ENCODE data around the gene PLK2.

PLK2 gene

GRCh38 chr5:58450811-58451629 lies 8.9 kb downstream of the PLK2 start:
- DNase-seq (ENCODE audit: extremely low read depth, low read depth), result no peak
- no peak for TF ChIP-seq CTCF (IDR thresholded peaks at IDR 0.05; ENCODE audit: low read depth, low read length)

GRCh38 chr5:58450018-58450417 lies 9.9 kb downstream of the PLK2 start:
- no peak for DNase-seq (ENCODE audit: extremely low read depth, low read depth)
- TF ChIP-seq CTCF (IDR thresholded peaks at IDR 0.05; ENCODE audit: low read depth, low read length), result no peak

DNA sequence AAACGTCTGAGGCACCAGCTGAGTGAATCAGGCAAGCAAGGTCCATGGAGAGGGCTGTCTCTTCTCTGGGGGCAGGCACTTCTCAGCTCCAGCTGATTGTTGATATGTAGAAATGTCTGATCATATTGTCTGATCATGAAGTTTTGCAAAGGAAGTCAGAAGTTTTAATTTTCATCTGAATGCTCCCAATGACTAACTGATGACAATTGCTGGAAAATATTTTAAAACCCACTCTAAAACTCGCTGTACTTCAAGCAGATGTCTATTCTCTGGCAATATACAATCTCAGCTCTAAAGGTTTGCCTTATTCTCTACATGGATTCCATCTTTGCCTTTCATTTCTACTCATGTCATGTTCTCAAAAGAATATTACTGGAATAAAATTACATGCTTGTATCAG lies 12.7 kb downstream of the PLK2 start:
- TF ChIP-seq CTCF (IDR thresholded peaks at IDR 0.05; ENCODE audit: low read depth, low read length), result no peak
- no peak for DNase-seq (ENCODE audit: extremely low read depth, low read depth)

- no peak for TF ChIP-seq CTCF (IDR thresholded peaks at IDR 0.05; ENCODE audit: low read depth, low read length)
- DNase-seq (ENCODE audit: extremely low read depth, low read depth), result no peak
Observed at GRCh38 chr5:58446024-58446423, 13.9 kb downstream of the PLK2 start.

DNA sequence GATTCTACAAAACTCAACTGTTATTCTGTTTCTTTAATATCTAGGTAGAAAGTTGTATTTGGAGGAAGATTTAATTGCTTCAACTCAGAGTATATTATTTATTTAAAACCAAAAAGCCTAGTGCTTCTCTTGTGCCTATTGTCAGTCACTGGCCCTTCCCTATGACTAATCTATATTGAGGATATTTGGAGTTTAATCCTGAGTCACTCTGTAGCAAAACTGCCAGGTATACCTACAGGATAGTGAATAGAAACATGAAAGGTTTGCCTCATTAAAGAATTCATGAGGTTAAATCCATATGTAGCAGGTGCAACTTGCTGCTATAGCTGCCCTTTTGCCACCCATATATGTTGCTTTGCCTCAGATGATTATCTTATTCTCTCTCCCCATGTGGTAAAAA lies 15.1 kb downstream of the PLK2 start:
- TF ChIP-seq CTCF (IDR thresholded peaks at IDR 0.05; ENCODE audit: low read depth, low read length), result no peak
- DNase-seq (ENCODE audit: extremely low read depth, low read depth), result no peak

DNA sequence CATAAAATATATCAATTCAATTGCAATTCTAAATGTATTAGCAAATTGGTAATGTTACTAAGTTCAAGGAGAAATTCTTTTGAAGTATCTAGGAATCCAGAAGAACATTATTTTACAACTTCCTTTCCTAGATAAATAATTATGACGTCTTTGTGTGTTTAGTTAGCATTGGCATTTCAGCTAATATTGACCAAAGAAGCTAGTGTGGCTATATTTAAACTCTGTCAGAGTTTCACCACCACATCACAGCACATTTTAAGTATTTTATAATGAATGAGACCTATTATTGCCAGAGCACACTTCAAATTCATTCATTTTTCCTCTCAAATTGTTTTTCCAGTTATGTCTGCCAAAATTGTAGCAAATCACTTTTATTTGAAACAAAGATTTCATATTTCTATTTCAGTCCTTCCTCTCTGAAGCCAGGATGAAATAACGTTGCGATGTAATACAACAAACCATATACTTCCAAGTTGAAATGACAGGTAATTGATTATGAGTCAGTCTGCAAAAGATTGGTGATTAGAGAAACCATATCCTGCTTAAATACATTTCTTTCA lies 18.9 kb downstream of the PLK2 start:
- TF ChIP-seq CTCF (IDR thresholded peaks at IDR 0.05; ENCODE audit: low read depth, low read length), result no peak
- DNase-seq (ENCODE audit: extremely low read depth, low read depth), result no peak

DNA sequence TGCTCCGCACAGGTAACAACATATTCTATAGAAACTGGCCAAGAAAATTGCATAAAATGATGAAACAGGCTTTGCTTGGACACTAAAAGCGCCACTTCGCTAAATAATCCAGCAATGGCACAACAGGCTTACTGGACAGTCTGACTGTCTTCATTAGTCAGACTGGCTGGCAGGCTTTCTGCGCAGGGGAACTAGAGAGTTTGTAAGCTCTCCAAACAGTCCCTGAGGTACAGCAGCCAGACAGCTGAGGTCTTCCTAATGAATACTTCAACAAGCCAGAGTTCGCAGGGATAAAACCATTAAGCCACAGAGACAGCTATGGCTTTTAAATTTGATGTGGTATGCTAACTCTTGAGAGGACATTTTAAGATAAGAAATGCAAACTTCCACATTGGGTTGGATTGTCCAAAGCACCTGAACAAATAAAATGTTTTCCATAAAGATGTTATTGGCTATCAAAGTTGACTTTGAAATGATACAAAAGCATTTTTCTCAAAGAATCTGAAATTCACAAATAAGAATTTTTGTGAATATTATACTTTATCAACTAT lies 20.7 kb downstream of the PLK2 start:
- no peak for DNase-seq (ENCODE audit: extremely low read depth, low read depth)

More for the DNA sequence above, 20.7 kb downstream of the PLK2 start:
- no peak for TF ChIP-seq CTCF (IDR thresholded peaks at IDR 0.05; ENCODE audit: low read depth, low read length)
